Myocyte (in vitro differentiated cells): ENCODE results near the gene FMN2. TPM values are rescaled to one million over a fixed set of nuclear protein-coding genes. Genes with fewer than 3 reads are reported as not detected.
A peak's percentile ranks its signal among the peaks of the same experiment; 100 is the strongest.

Source experiments
- DNase-seq: peaks from one replicate; pipeline ENCODE4 v3.0.0-alpha.2; 2012; ENCODE audit warnings: low read depth
- total RNA-seq: library from RNA; depleted of rRNA; stranded (reverse); fragments of >200 nt; gene quantifications from 2 replicates; pipeline ENCODE4 v1.2.3, GENCODE V29; 2014

The FMN2 gene
- total RNA-seq, 1 donor from 2014 or later = 2.4 TPM

GRCh38 chr1:240096974-240097373 lies 5.3 kb downstream of the FMN2 start:
- no peak for DNase-seq

GRCh38 chr1:240098534-240098933 lies 6.9 kb downstream of the FMN2 start:
- no peak for DNase-seq

DNA sequence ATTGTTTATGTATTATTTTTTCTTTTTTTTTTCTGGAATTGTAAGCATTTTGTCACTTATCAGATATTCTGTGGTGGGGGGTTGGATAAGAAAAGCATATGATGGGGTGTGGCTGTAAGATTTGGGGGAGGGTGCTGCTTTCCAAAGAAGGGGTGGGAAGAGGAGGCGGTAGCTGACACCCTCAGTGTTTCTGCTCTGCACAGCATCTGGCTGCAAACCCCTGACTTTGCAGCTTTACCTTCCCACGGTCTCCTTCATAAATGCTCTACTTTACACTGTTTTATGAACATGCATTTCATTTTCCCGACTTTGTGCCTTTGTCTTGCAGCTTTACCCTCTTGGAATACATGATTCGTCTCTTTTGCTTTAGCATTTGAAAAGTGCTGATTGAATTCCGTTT lies 7.6 kb downstream of the FMN2 start:
- no peak for DNase-seq

DNA sequence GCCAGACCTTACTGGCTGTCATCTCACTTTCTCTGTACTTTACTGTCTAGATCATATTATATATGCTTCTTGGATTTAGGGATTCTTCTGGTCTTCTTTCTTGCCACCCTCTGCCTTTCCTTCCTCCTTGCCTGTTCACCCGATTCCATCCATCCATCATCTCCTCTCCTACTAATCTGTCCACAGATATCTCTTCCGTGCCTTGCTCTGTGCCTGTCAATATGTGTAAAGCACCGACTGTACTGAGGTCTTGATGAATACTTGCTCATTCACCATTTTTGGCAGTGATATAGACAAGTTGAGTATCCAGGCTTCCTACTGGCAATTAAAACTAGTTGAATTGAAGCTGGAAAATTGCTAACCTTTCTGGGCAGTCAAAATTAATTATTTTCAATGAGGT lies 8.1 kb downstream of the FMN2 start:
- DNase-seq = no peak

DNA sequence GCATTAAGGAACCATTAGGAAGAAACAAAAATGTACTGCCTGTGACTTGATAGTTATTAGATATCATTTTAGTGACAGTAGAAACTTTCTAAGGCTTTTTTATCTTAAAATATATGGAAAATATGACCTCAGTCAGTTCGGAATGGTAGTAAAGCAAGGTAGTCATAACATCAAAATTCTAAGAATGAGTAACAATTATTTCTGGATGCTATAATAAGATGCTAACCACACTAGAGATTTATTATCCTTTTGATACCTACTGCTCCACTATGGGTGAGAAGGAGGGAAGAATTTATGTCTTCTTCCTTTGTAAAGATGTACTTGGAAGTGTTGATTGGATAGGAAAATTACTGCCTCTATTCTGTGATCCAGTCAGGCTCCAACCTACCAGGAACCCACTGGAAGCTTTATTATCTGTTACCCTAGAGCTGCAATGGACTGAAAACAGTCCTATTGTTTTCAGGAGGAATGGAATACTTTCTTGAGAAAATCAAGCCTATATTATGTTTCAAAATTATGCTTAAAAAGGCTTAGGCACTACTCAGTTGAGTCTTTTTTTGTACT lies 8.8 kb downstream of the FMN2 start:
- peak; percentile 36 for DNase-seq

GRCh38 chr1:240101306-240101705 lies 9.6 kb downstream of the FMN2 start:
- DNase-seq = no peak

- DNase-seq = no peak
Observed at GRCh38 chr1:240101737-240102136, 10.1 kb downstream of the FMN2 start.

DNA sequence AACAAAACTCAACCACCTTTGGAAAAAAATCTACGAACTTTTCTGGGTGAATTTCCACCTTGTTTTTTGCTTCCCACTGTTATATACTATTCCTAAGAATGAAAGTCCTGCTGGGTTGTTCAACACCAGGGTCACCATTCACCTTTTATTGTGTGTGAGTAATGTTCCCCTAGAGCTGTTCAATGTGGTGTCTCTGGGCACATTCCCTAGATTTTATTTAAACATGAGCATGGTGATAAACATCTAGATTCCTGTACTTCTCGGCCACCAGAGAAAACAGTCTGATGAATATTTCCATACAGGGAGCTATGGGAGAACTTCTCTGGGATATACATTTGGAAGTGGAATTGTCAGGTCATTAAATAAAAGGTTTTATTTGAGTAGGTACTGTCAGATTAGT lies 13.0 kb downstream of the FMN2 start:
- no peak for DNase-seq

GRCh38 chr1:240107058-240107684 lies 15.5 kb downstream of the FMN2 start:
- peak; percentile 79 for DNase-seq

DNA sequence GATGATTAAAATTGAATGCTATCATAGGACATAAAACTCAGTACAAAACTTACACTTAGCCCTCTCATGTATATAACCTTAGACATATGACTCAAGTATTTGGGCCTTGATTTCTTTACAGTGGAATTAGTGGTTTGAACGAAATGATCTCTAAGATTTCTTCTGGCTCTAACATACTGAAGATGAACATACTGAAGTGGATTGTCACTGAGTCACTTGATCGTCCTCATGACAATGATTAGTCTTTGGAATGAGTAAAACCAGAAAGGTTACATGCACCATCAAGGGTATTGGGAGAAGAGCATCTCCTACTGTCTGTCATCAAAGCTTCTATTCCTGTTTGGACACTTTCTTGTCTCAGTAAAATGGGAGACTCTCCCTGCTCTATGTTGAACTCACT lies 17.4 kb downstream of the FMN2 start:
- no peak for DNase-seq

DNA sequence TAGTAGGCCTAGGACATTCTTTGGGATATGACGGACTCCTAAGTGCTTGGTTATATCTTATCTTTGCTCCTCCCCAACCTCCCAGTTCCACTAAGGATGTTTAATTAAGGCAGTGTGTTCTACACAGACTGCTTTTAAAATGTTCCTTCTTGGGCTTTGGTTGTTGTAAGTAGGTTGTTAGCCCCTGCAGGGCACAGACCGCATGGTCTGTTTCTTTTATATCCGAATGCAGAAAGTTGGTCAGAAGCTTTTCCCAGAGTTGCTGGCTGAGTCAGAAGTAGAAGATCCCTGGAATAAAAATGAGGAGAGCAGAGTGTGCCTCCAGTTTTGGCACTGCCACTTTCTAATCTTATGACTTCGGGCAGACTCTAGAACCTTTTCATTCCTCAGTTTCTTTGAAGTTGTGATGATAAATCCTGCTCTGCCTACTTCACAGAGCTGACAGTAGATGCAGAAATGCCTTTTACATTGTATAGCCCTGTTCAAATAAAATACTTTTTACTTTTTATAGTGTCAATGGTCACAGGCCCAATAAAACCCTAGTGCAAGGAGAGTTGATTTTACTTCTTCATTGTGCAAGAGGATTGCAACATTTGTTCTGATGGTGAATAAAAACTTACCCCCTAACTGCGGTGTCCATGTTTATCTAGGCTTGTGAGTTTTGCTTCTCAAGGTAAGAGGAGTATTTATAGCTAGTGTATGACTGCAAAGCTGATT lies 18.4 kb downstream of the FMN2 start:
- DNase-seq = no peak

DNA sequence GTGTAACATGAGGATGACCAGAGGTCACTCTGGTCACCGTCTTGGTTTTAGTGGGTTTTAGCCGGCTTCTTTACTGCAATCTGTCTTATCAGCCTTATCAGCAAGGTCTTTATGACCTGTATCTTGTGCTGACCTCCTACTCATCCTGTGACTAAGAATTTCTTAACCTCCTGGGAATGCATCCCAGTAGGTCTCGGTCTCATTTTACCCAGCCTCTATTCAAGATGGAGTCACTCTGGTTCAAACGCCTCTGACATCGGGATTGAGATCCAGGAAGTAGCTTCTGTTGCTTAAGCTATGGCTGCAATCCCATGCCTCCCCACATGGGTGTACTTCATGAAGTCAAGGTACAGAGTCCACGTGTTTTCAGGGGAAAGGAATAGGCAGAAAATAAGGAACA lies 19.9 kb downstream of the FMN2 start:
- no peak for DNase-seq

DNA sequence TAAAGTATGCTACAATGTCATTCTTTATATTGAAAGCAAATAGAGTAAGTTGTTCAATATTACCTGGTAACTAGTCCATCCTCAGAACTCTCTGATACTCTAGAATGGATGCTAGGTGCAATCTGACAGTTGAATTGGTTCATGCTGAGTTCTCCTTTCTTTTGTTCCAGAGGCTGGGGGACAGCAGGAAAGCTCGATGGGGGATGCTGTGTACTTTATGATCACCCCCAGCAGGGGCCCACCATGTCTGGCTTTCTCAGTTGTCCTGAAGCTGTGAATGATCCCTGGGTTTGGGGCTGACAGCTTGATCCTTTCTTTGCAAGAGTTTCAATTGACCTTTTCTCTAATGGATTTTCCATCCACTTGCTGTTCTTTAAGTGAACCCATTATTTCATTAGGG lies 22.5 kb downstream of the FMN2 start:
- no peak for DNase-seq

DNA sequence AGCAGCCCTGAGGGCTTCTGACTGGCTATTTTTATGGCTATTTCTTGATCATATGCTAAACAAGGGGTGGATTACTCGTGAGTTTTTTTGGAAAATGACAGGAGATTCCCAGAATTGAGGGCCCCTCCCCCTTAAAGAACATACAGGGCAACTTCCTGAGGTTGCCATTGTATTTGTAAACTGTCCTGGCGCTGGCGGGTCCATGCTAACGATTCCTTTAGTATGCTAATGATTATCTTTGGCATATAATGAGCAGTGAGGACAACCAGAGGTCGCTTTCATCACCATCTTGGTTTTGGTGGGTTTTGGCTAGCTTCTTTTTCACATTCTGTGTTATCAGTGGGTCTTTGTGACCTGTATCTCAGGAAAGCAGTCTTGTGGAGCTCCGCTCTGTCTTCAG lies 24.1 kb downstream of the FMN2 start:
- DNase-seq = no peak

GRCh38 chr1:240116831-240117769 lies 25.4 kb downstream of the FMN2 start:
- no peak for DNase-seq

- no peak for DNase-seq
Observed at GRCh38 chr1:240117930-240118329, 26.2 kb downstream of the FMN2 start.

- peak; percentile 42 for DNase-seq
Observed at GRCh38 chr1:240122639-240123613, 31.2 kb downstream of the FMN2 start.

DNA sequence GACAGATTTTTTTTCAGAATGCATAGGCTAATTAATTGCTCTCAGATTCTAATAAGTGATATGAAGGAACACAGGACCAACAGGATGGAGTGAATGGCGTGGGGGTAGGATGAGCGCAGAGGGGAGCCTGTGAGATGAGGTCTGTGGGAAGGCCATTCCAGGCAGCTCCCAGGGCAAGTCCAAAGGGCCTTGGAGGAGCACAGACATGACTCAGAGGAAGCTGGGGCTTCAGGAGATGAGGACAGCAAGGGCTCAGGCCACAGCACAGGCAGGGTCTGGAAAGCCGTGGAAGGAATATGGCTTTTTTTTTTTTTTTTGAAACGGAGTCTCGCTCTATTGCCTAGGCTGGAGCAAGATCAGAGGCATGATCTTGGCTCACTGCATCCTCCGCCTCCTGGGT lies 35.1 kb downstream of the FMN2 start:
- no peak for DNase-seq

GRCh38 chr1:240128366-240128765 lies 36.7 kb downstream of the FMN2 start:
- no peak for DNase-seq

GRCh38 chr1:240134113-240134512 lies 42.4 kb downstream of the FMN2 start:
- no peak for DNase-seq

- no peak for DNase-seq
Observed at GRCh38 chr1:240134596-240134995, 42.9 kb downstream of the FMN2 start.
